Measurements from ENCODE around the gene NID1.

The NID1 gene

GRCh38 chr1:236103059-236103458, 38.2 kb upstream of the NID1 start:
- no peak for TF ChIP-seq CTCF (IDR thresholded peaks at IDR 0.05; ENCODE audit: unreplicated experiment in 3 of 3)
- peaks cover 4% of the 10 kb centered on the region for H3K4me1 Mint-ChIP-seq
- no peak overlapping the region for H3K27ac Mint-ChIP-seq
- peaks cover 8% of the 10 kb centered on the region for H3K27me3 Mint-ChIP-seq (ENCODE audit: low read depth)
- no peak overlapping the region for H3K4me3 Mint-ChIP-seq
- H3K9me3 Mint-ChIP-seq: no peaks in the 10 kb centered on the region
- no peaks in the 10 kb centered on the region for H3K36me3 Mint-ChIP-seq (ENCODE audit: low read depth)

GRCh38 chr1:236102611-236103010, 37.7 kb upstream of the NID1 start:
- H3K4me1 Mint-ChIP-seq: peaks cover 4% of the 10 kb centered on the region
- no peaks in the 10 kb centered on the region for H3K9me3 Mint-ChIP-seq
- peaks cover 8% of the 10 kb centered on the region for H3K27me3 Mint-ChIP-seq (ENCODE audit: low read depth)
- H3K27ac Mint-ChIP-seq: no peak overlapping the region
- no peak overlapping the region for H3K4me3 Mint-ChIP-seq
- no peak for TF ChIP-seq CTCF (IDR thresholded peaks at IDR 0.05; ENCODE audit: unreplicated experiment in 3 of 3)
- H3K36me3 Mint-ChIP-seq (ENCODE audit: low read depth): no peaks in the 10 kb centered on the region

- Mint-ChIP-seq H3K27me3 (ENCODE audit: low read depth) (peaks cover 8% of the 10 kb centered on the region), H3K27ac (no peak overlapping the region), H3K9me3 (peaks cover 6% of the 10 kb centered on the region), H3K4me1 (peaks cover 4% of the 10 kb centered on the region), H3K36me3 (ENCODE audit: low read depth) (no peaks in the 10 kb centered on the region), H3K4me3 (no peak overlapping the region)
- no peak for TF ChIP-seq CTCF (IDR thresholded peaks at IDR 0.05; ENCODE audit: unreplicated experiment in 3 of 3)
Measured at GRCh38 chr1:236101233-236102200, 36.6 kb upstream of the NID1 start.

GRCh38 chr1:236100799-236101198, 35.9 kb upstream of the NID1 start:
- Mint-ChIP-seq H3K4me1 (peaks cover 4% of the 10 kb centered on the region), H3K36me3 (ENCODE audit: low read depth) (no peaks in the 10 kb centered on the region), H3K27me3 (ENCODE audit: low read depth) (peaks cover 10% of the 10 kb centered on the region), H3K27ac (no peak overlapping the region), H3K9me3 (peaks cover 10% of the 10 kb centered on the region), H3K4me3 (no peak overlapping the region)
- no peak for TF ChIP-seq CTCF (IDR thresholded peaks at IDR 0.05; ENCODE audit: unreplicated experiment in 3 of 3)

- H3K27ac Mint-ChIP-seq: no peak overlapping the region
- H3K36me3 Mint-ChIP-seq (ENCODE audit: low read depth): no peaks in the 10 kb centered on the region
- H3K9me3 Mint-ChIP-seq: peaks cover 17% of the 10 kb centered on the region
- TF ChIP-seq CTCF (IDR thresholded peaks at IDR 0.05; ENCODE audit: unreplicated experiment in 3 of 3): no peak
- peaks cover 4% of the 10 kb centered on the region for H3K4me1 Mint-ChIP-seq
- peaks cover 9% of the 10 kb centered on the region for H3K27me3 Mint-ChIP-seq (ENCODE audit: low read depth)
- no peak overlapping the region for H3K4me3 Mint-ChIP-seq
Measured at GRCh38 chr1:236099355-236099974, 34.6 kb upstream of the NID1 start.

All from nephron (organoid).